GM19240 (cell line): ENCODE measurements around the gene WBP2.
A peak's percentile ranks its signal among the peaks of the same experiment; 100 is the strongest.
"Not testable (repeated sequence)": the region's sequence is repeated elsewhere in the genome, so short reads cannot be mapped to it uniquely, and the experiment has no call there.

Experiments
- DNase-seq: peaks from one replicate; pipeline ENCODE4 v3.0.0; 2011; ENCODE audit warnings: low spot score; ENCODE audit not compliant: insufficient read length

The WBP2 gene

DNA sequence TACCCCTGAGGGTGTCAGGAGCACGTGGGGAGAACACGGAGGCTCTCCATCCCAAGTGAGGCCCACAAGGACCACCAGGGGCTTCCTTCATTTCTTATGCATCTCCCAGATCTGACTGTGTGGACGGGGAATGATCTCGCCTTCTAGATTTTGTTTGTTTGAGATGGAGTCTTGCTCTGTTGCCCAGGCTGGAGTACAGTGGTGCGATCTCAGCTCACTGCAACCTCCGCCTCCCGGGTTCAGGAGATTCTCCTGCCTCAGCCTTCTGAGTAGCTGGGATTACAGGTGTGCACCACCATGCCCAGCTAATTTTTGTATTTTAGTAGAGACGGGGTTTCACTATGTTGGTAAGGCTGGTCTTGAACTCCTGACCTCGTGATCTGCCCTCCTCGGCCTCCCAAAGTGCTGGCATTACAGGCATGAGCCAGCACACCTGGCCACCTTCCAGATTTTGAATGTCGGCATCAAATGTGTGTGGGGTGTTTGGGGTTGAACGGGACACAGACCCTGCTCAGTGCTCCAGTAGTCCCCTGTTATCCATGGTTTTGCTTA, 13.7 kb upstream of the WBP2 start:
- not testable (repeated sequence) for DNase-seq

DNA sequence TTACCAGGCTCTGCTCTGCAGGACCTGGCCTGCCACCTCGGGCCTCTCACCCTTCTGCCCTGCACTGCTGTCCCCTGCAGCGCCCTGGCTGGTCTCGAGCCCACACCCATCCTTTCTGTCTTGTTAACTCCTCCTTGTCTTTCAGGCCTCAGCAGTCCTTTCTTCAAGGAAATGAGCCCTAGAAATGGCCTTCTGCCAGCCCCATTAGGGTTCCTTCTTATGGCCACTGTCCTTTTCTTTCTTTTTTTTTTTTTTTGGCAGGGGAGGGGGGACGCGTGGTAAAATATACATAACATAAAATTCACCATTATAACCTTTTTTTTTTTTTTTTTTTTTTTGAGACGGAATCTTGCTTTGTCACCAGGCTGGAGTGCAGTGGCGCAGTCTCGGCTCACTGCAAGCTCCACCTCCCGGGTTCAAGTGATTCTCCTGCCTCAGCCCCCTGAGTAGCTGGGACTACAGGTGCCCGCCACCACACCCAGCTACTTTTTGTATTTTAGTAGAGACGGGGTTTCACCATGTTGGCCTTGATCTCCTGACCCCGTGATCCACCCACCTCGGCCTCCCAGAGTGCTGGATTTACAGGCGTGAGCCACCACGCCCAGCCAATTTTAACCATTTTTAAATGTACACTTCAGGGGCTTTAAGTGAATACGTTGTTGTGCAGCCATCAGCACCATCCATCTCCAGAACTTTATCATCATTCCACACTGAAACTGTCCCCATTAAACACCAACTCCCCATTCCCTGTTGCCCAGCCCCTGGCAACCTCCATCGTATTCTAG, 10.5 kb upstream of the WBP2 start:
- DNase-seq = not testable (repeated sequence)

DNA sequence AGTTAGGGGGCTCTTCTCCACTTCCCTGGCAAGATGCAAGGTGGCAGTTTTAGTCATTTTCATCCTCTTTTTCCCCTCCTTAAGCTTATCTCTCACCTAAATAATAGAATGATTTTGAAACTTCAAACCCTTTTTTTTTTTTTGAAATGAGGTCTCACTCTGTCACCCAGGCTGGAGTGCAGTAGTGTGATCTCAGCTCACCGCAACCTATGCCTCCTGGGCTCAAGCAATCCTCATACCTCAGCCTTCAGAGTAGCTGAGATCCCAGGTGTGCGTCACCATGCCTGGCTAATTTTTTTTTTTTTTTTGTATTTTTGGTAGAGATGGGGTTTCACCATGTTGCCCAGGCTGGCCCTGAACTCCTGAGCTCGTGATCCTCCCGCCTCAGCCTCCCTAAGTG, 9.8 kb upstream of the WBP2 start:
- not testable (repeated sequence) for DNase-seq

DNA sequence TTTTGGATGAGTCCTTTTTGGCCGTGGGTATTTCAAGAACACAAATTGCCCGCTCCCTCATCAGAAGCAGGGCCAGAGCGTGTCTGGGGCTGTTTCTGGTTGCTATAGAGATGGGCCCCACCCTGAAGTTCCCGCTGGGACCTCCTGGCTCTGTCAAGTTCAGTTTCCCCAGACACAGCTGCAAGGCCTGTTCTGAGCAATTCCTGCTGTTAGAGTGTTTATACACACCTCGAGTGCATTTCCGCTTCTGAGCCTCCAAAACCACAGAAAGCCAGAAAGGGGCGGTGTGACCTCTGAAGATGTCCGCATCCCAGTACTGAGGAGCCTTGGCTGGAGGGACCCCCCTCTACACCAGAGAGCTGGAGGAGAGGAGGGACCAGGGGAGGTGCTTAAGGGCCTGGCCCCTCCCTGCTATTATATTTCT, 9.3 kb upstream of the WBP2 start:
- DNase-seq = peak; percentile 83

DNA sequence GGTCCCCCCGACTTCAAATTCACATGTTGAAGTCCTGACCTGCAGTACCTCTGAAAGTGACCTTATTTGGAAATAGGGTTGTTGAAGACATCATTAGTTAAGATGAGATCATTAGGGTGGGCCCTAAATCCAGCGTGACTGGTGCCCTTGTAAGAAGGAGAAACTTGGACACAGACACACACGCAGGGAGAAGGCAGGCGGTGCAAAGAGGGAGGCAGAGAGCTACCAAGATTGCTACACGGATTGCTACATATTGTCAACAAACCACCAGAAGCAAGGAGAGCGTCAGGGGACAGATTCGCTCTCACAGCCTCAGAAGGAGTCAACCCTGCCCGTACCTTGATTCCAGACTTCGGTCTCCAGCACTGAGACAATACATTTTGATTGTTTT, 6.8 kb upstream of the WBP2 start:
- DNase-seq = no peak

DNA sequence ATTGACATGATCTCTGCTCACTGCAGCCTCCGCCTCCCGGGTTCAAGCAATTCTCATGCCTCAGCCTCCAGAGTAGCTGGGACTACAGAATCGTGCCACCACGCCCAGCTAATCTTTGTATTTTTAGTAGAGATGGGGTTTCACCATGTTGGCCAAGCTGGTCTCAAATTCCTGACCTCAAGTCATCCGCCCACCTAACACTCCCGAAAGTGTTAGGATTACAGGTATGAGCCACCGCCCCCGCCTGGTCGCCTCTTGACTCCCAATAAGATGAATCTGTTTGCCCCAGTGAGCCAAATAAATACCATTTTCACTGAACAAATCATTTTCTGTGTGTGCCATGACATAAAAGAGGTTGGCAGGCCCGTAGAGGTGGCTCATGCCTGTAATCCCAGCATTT, 4.2 kb upstream of the WBP2 start:
- DNase-seq = not testable (repeated sequence)

DNA sequence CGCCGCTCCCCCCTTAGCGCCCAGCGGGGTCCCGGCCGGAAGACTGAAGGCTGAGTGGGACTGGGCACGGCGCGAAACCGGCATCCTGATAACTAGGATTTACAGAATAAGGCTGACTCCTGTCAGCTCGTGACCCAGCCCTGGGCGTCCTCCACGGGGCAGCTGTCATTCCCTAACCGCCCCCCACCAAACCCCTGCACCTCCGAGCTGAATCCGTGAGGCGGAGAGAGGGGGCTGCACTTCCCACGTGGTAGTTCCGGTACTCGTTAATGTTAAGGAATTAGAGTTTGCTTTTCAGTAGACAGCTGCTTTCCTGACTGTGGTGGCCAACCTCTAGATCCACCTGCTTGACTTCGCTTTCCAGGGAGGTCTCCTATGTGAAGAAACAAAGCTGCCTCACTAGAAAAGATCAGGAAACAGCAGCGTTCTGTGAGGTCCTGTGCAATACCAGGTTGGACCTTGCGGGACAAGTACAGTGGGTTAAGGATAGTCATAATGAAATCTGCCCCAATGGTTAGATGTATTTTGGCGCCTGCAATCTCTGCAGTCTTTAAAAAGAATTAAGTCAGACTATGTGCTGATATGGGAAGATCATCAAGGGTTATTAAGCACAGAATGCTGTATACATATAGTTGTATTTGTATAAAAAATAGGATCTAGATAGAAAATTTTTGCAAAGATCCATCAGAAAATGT, 1.1 kb upstream of the WBP2 start:
- DNase-seq = no peak

DNA sequence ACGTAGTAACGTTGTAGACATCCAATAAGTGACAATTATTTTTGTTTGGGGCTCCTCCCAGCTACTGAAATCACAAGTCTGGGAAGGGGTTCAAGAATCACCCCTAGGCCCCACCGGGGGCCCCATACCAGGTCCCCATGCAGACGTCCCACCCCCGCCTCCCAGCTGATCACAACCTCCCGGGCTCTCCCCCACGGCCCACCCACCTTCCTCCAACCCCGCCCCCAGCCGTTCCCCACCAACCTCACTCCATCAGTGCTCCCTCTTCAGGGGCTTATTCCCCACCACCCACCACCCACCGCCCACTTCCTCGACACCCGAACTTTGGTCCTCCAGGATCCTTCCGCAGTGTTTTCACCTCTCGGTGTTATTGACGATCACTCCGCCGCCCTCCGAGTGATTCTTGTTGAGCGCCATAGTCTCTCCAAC, 240 bp downstream of the WBP2 start:
- no peak for DNase-seq

DNA sequence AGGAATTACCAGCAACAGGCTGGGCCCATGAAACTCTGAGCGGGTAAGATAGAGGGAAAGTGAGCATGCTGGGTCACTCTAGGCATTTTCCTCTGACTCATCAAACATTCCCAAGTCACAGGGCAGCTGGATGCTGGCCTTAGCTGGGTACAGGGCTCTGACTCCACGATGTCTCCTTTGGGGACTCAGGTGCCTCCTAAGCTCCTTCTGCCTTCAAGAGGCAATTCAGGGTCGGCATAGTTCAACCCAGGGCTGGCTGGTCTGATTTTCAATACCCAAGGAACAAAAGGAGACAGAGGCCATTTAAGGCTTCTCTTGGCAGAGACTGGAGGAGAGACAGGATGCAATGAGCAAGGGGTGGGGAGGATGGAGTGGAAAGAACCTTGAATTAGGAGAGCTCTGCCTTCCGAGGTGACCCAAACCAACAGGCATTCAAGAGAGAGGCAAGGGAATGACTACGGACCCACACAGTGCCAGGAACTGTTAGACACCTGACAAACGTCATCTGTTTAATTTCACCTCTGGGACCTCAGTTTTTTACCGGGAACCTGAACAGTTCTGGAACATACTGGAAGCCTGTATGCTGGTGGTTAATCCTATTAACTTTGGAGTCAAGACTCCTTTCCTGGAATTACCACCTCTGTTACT, 910 bp downstream of the WBP2 start:
- no peak for DNase-seq

DNA sequence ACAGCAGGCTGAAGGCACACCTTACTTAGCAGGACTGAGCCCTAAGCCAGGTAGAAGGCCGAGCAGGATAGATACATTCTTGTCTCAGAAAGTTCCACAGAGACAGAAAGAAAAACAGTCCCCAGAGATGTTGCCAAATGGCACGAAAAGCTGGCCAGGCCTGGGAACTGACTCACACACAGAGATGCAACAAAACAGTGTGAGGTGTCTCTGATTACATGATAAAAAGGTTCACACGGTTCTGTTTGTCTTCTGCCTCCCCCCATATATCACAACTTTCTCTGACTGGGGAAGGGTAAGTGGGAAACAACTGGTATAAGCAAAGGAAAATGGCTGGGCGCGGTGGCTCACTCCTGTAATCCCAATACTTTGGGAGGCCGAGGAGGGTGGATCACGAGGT, 1.7 kb downstream of the WBP2 start:
- no peak for DNase-seq

DNA sequence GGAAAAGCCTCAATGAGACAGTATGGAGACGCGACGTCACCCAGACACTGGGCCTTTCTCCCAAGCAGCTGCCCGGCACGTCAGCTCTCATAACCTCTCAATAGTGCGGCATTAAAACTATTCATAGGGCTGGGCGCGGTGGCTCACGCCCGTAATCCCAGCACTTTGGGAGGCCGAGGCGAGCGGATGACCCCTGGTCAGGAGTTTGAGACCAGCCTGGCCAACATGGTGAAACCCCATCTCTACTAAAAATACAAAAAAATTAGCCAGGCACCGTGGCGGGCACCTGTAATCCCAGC, 3.5 kb downstream of the WBP2 start:
- DNase-seq = not testable (repeated sequence)

DNA sequence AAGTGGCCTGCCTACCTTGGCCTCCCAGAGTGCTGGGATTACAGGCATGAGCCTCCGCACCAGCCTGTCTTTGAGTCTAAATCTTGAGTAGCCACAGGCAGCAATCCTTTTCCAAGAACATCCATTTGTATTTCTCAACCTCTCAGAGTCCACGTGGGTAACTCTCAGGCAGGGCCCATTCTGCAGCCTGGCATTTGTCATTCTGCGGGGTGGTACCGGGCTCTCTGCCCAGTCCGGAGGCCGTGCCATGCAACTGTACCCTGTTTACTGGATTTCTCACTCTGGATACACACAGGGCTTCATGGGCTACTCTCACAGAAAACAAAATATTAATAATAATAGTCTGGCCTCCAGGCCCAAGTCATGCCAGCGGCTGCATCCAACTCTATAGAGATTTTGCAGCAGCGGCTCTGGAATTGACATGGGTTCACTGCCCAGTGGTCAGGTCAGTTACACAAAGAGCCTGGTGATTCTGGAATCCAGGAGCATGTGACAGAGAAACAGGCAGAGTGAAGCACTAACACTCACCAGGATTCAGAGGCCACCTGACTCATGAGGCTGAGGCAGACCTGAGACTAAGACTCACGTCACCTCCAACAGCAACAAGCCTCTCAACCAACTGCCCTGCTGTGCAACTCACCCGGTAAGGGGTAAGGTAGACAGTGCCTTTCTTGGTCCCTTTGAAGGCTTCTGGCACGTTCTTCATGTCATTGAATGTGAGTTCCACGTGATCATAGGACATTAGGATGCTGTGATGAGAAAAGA, 4.0 kb downstream of the WBP2 start:
- DNase-seq = no peak

DNA sequence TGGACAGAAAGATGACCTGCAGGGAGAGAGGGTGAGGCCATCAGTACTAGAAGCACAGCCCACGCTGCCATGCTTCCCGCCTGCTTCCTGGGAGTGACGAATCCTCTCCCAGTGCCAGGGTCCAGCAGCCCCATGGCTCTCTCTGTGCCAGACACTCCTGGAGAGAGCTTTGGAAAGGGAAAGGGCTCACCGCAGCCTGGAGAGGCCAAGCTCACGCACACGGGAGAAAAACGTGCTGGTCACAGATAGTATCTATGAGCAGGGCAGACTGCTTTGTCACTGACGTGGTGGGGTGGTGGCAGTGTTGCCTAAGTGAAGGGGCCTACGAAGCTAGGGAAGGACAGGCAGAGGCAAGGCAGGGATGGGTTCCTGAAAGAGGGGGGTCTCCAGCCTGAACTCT, 5.4 kb downstream of the WBP2 start:
- DNase-seq = no peak

DNA sequence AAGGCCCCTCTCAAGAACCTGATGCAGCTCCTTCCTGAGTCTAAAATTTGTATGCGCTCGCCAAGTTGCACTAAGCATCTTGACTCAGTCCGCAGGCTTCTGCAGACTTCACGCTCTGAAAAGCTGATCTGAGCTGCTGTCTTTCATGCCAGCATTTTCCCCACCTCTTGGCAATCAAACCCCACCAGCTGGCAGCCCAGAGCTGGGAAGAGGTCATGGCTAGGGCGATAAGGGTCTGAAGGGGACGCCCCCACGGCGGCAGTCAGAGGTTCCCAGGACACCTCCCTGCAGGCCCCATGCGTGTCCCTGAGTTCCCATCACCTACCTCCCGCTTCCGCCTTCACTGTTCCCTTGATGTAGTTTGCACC, 5.9 kb downstream of the WBP2 start:
- no peak for DNase-seq

DNA sequence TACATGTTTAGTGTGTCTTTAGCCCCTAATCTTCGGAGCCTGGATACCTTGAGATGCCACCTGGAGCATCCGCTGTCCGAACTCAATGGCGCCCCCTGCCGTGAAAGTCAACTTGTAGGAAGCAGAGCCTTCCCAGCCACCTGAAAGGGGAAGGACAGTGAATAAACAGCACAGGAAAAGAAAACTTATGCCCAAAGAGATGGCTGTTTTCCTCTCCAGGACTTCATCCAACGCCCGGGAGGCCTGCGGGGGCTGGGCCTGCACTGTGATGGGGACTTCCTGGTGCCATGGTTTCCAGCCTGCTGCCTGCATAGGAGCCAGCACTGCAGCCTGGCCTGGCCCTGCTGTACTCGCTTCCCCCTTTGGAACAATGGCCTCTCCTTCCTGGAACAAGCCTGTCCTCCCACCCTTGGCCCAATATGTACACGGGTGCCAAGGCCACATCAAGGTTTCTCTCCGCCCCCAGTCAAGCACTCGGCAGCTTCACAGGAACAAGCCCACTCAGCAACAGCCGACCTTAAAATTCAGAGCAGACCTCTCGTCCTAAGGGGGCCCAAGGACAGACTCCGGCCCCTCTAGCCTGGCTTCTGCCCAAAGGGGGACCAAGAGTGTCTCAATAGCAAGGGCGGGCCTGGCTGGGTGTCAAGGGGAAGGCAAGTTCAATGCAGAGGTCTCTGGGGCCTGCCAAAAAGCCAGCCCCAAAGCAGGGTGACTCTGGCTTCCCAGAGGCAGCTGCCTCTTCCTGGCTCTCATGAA, 6.4 kb downstream of the WBP2 start:
- DNase-seq = no peak

DNA sequence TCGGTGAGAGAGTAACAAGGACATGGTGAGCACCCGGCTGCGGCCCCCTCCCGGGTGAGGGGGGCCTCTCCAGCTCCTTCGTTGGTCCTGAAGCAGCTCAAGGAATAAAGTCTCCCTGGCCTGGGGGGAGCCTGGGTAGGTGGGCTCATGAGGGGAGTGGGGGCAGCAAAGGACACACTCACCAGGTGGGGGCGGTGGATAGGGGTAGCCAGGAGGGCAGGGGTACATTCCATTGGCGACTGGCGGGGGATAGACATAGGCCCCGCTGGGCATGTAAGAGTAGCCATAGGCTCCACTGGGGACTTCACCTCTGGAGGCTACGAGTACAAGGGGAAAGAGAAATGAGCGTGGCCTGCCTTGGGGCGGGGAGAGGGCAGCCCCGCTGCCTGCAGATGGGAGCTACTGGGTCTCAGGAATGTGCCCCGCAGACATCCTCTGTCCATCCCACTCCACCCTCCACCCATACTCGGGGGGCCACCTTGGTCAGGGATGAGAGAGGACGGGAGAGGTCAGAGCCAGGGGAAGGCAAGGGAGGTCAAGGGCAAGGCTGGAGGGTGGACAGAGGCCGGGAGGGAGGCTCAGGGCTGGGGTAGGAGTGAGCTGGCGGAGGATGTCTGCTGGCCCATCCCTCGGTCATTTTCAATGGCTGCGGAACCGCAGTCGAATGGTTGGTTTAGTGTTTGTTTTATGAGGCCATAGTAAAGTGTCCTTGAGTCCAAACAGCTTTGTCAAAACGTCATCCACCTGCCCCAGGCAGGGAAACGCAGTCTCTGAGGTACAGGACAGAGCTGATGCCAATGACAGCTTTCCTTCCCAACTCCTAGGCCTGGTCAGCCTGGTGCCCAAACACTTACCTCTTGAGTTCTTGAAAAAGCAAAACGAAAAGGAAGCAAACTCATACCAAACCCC, 7.3 kb downstream of the WBP2 start:
- no peak for DNase-seq

DNA sequence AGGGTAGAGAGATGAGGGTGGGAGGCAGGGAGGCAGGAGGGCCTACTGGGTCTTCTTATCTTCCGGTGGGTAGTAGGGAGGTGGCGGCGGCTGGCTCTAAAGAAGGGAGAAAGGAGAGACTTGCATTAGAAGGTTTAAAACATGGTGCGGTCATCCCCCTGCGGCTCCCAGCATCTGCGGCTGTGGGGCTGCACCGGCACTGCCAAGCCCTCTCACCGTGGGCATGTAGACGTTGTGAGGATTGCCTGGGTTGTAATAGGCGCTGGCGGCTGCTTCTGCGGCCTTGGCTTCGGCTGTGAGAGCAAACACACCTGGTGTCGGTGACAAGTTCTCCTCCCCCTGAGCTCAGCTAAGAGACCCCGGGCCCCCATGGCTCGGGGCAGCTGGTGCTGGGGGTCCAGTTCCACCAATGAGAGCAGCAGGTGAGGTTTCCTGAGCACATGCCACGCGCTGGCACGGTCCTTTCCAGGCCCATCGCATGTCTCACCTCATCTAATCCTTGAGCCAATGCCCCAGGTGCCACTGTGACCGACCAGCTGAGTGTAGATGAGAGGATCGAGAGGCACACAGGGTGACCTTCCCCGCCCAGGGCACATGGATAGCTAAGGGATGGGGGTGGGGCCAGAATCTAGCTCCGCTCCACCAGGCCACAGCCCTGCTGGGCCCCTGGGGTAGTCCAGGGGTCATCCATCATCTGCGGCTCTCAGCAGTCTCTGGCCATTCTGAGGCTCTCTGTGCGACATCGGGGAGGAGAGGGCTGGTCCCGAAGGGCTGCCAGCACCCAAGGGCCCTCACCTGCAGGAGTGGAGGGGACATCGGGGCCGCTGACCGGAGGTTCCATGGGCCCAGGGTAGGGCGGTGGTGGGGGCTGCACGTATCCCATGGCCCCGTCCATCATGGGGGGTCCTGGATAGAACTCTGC, 8.2 kb downstream of the WBP2 start:
- DNase-seq = no peak

DNA sequence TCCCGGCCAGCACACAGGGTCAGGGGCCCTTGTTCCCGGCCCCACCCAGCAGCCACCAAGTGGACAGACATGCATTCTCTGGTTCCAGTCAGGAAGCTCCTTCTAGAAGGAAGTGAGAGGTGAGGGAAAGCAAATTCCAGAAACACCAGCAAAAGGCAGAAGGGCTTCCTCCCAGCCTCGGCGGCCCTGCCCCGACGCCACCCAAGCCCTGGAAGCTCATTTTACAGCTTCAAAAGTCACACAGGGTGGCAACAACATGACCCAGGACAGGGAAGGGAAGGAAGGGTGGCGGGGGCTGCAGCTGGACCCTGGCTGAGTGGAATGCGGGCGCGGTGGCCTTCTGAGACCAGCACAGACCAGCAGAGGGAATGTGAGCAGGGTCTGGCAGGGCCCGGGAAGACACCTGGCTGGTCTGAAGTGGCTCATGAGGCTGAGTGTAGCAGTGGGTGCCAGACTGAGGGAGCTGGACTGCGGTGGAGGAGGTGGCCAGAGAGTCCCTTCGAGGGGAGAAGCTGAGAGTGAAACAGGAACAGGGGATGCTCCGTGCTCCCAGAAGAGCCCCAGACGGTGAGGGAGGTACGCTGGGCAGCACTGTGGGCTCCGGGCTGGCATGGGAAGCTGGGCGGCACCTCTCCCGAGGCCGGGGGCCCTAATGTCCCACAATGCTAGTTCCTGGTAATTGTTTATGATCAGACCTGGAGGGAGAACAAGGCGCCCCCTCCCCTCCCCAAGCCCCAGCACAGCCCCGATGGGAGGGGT, 9.0 kb downstream of the WBP2 start:
- DNase-seq = no peak
